MCF 10A (cell line): ENCODE data around the gene OR7A17. TPM values are rescaled to one million over a fixed set of nuclear protein-coding genes. Genes with fewer than 3 reads are reported as not detected.
A peak's percentile ranks its signal among the peaks of the same experiment; 100 is the strongest.

ENCODE experiments used
- BruUV-seq: library from RNA; stranded (reverse); fragments of 400-500 nt; replicated peaks from 2 replicates; lab custom pipeline; 2021; lab: Mats Ljungman, UMichigan
- CTCF ChIA-PET: fragments of 300-600 bp; sonication (Branson Sonifier 250); formaldehyde crosslinking; extraction: SDS; loops from one replicate; lab custom pipeline; 2021; ENCODE audit warnings: antibody characterized with exemption, inconsistent platforms; lab: Yijun Ruan, JAX
- POLR2A ChIA-PET: fragments of 300-600, 350-650 bp; sonication (Branson Sonifier 250); formaldehyde crosslinking; extraction: SDS; loops from one replicate; lab custom pipeline; 2020; ENCODE audit warnings: antibody characterized with exemption, inconsistent platforms; lab: Yijun Ruan, JAX
- DNase-seq: peaks from one replicate; pipeline ENCODE4 v3.0.0-alpha.2; 2018; ENCODE audit not compliant: unreplicated experiment
- H3K27ac Mint-ChIP-seq: one replicate; pipeline ENCODE4 v1.8.0; 2022; ENCODE audit warnings: mild to moderate bottlenecking, low read depth, mixed read lengths; ENCODE audit not compliant: unreplicated experiment
- H3K27me3 Mint-ChIP-seq: one replicate; pipeline ENCODE4 v1.8.0; 2022; ENCODE audit warnings: mixed read lengths; ENCODE audit not compliant: insufficient read depth, unreplicated experiment
- H3K36me3 Mint-ChIP-seq: one replicate; pipeline ENCODE4 v1.8.0; 2022; ENCODE audit warnings: mild to moderate bottlenecking, moderate library complexity, mixed read lengths; ENCODE audit not compliant: insufficient read depth, unreplicated experiment
- H3K4me1 Mint-ChIP-seq: one replicate; pipeline ENCODE4 v1.8.0; 2022; ENCODE audit warnings: mixed read lengths; ENCODE audit not compliant: insufficient read depth, unreplicated experiment
- H3K4me3 Mint-ChIP-seq: one replicate; pipeline ENCODE4 v1.8.0; 2022; ENCODE audit warnings: mild to moderate bottlenecking, moderate library complexity, mixed read lengths; ENCODE audit not compliant: unreplicated experiment
- H3K9me3 Mint-ChIP-seq: one replicate; pipeline ENCODE4 v1.8.0; 2022; ENCODE audit warnings: mixed read lengths; ENCODE audit not compliant: unreplicated experiment
- CTCF ChIP-seq: fragments of 200-600 bp; IDR thresholded peaks from one replicate; pipeline ENCODE4 v1.8.0; 2022; ENCODE audit warnings: antibody characterized with exemption, mild to moderate bottlenecking; ENCODE audit not compliant: unreplicated experiment
- intact Hi-C: fragments of 100-400 bp; cut with micrococcal nuclease; formaldehyde crosslinking; loops from 2 replicates; pipeline ENCODE4 v1.14.1; 2022
- total RNA-seq: library from RNA; stranded (reverse); gene quantifications from 2 replicates; pipeline ENCODE4 v1.2.3, GENCODE V29; 2022

Gene OR7A17
- total RNA-seq, 1 experiment from 2014 or later, result not detected

- H3K27ac Mint-ChIP-seq, result no peak overlapping the region
- no peaks in the 10 kb centered on the region for H3K36me3 Mint-ChIP-seq
- H3K4me1 Mint-ChIP-seq, result peaks cover 8% of the 10 kb centered on the region
- TF ChIP-seq CTCF, result no peak
- no peak overlapping the region for H3K4me3 Mint-ChIP-seq
- peaks cover 41% of the 10 kb centered on the region for H3K27me3 Mint-ChIP-seq
- BruUV-seq, result no TSS peak
- H3K9me3 Mint-ChIP-seq, result no peaks in the 10 kb centered on the region
- ChIA-PET CTCF (interaction anchor here (0.6 to 8.1 kb wide), 6 partner anchors 45 to 317 kb away, joined by 3 to 63 read pairs (median 4); partner anchors contain the start of gene NDUFB7), POLR2A (interaction anchor here (0.8 to 1.5 kb wide), 3 partner anchors 13 to 318 kb away, joined by 3 to 4 read pairs (median 3); partner anchors contain the start of gene NDUFB7)
- no peak for DNase-seq
- intact Hi-C loops, result loop anchor here (1.0 to 10.0 kb wide), 3 partner anchors 19 to 316 kb away; no protein-coding TSS in a partner anchor
Measured at GRCh38 chr19:14889994-14890642, 4.2 kb upstream of the OR7A17 start.

GRCh38 chr19:14871619-14872230, 14.2 kb downstream of the OR7A17 start:
- Mint-ChIP-seq H3K27me3 (peaks cover 40% of the 10 kb centered on the region), H3K4me1 (no peaks in the 10 kb centered on the region), H3K4me3 (no peak overlapping the region), H3K36me3 (no peaks in the 10 kb centered on the region), H3K9me3 (no peaks in the 10 kb centered on the region), H3K27ac (no peak overlapping the region)
- BruUV-seq, result no TSS peak
- POLR2A ChIA-PET, result no interaction called here
- intact Hi-C loops, result loop anchor here (1.0 to 10.0 kb wide), 4 partner anchors 18 to 299 kb away; partner anchors contain the start of gene NDUFB7
- DNase-seq, result peak; percentile 20
- CTCF ChIA-PET, result interaction anchor here (0.7 kb wide), 2 partner anchors 8 to 468 kb away, joined by 3 read pairs; no protein-coding TSS in a partner anchor
- TF ChIP-seq CTCF, result peak; percentile 49

DNA sequence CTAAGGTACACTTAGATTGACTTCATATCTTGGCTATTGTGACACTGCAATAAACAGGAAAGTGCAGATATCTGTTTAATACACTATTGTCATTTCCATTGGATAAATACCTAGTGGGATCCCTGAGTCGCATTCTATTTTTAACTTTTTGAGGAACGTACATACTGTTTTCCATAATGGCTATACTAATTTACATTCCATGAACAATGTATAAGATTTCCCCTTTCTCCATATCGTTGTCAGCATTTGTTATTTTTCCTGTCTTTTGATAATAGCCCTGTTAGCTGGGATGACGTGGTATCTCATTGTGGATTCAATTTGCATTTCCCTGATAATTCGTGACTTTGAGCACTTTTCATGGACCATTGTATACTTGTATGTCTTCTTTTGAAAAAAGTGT, 17.4 kb downstream of the OR7A17 start:
- intact Hi-C loops, result no loop called here
- ChIA-PET POLR2A (no interaction called here), CTCF (interaction anchor here (1.0 kb wide), 1 partner anchor 281 kb away, joined by 3 read pairs; no protein-coding TSS in a partner anchor)
- Mint-ChIP-seq H3K9me3 (no peaks in the 10 kb centered on the region), H3K27me3 (peaks cover 47% of the 10 kb centered on the region), H3K36me3 (no peaks in the 10 kb centered on the region), H3K27ac (no peak overlapping the region), H3K4me1 (no peaks in the 10 kb centered on the region), H3K4me3 (no peak overlapping the region)
- TF ChIP-seq CTCF, result no peak
- BruUV-seq, result no TSS peak
- no peak for DNase-seq

- ChIA-PET POLR2A (no interaction called here), CTCF (interaction anchor here (0.6 kb wide), 1 partner anchor 1398 kb away, joined by 3 read pairs; no protein-coding TSS in a partner anchor)
- Mint-ChIP-seq H3K4me1 (no peaks in the 10 kb centered on the region), H3K36me3 (no peaks in the 10 kb centered on the region), H3K9me3 (no peaks in the 10 kb centered on the region), H3K27me3 (peaks cover 57% of the 10 kb centered on the region), H3K4me3 (no peak within 1 kb of the TSS), H3K27ac (no peak within 1 kb of the TSS)
- no TSS peak for BruUV-seq
- intact Hi-C loops, result no loop called here
- DNase-seq, result no peak
- TF ChIP-seq CTCF, result no peak
Measured at GRCh38 chr19:14848822-14849221, 37.1 kb downstream of the OR7A17 start, which contains the start of gene OR7A10. Gene OR7A10, minus strand, starts transcription at chr19:14848922. Its CDS starts 7,045 bp downstream, at chr19:14841877.
